Endodermal cell (in vitro differentiated cells): ENCODE results near the gene PITPNC1. TPM values are rescaled to one million over a fixed set of nuclear protein-coding genes. Genes with fewer than 3 reads are reported as not detected.
"Not testable (repeated sequence)": the region's sequence is repeated elsewhere in the genome, so short reads cannot be mapped to it uniquely, and the experiment has no call there.

ENCODE experiments used
- DNase-seq: peaks from one replicate; pipeline ENCODE4 v3.0.0-alpha.2; 2017
- H3K27ac ChIP-seq: 2 replicates; pipeline ENCODE4 v1.5.1; 2013; ENCODE audit warnings: mild to moderate bottlenecking, low read depth, low read length, moderate library complexity
- H3K27me3 ChIP-seq: 2 replicates; pipeline ENCODE4 v1.6.1; 2013; ENCODE audit warnings: mild to moderate bottlenecking, low read length, moderate library complexity; ENCODE audit not compliant: insufficient read depth, control insufficient read depth, poor library complexity, severe bottlenecking
- H3K36me3 ChIP-seq: 2 replicates; pipeline ENCODE4 v1.7.0; 2013; ENCODE audit warnings: mild to moderate bottlenecking, low read length, moderate library complexity; ENCODE audit not compliant: control insufficient read depth, insufficient read depth
- H3K4me1 ChIP-seq: one replicate; pipeline ENCODE4 v1.7.0; 2013; ENCODE audit warnings: low read length; ENCODE audit not compliant: control insufficient read depth, insufficient read depth
- H3K4me3 ChIP-seq: 2 replicates; pipeline ENCODE4 v1.5.1; 2013; ENCODE audit warnings: mild to moderate bottlenecking, low read length, moderate library complexity
- H3K9ac ChIP-seq: 2 replicates; pipeline ENCODE4 v1.6.1; 2013; ENCODE audit warnings: mild to moderate bottlenecking, low read length, moderate library complexity; ENCODE audit not compliant: poor library complexity, severe bottlenecking; ENCODE audit errors: extremely low read depth
- H3K9me3 ChIP-seq: 2 replicates; pipeline ENCODE4 v1.6.1; 2013; ENCODE audit warnings: mild to moderate bottlenecking, low read length, moderate library complexity; ENCODE audit not compliant: control insufficient read depth
- H3K27ac Mint-ChIP-seq: 2 replicates; pipeline ENCODE4 v1.8.0; 2020; ENCODE audit warnings: mixed read lengths
- H3K27me3 Mint-ChIP-seq: 2 replicates; pipeline ENCODE4 v1.8.0; 2021; ENCODE audit warnings: mild to moderate bottlenecking, mixed read lengths; ENCODE audit not compliant: insufficient read depth
- H3K36me3 Mint-ChIP-seq: 2 replicates; pipeline ENCODE4 v1.8.0; 2020; ENCODE audit warnings: low read depth, mixed read lengths
- H3K4me1 Mint-ChIP-seq: 2 replicates; pipeline ENCODE4 v1.8.0; 2020; ENCODE audit warnings: mixed read lengths
- H3K4me3 Mint-ChIP-seq: 2 replicates; pipeline ENCODE4 v1.8.0; 2020; ENCODE audit warnings: mild to moderate bottlenecking, moderate library complexity, mixed read lengths
- H3K9me3 Mint-ChIP-seq: 2 replicates; pipeline ENCODE4 v1.8.0; 2020; ENCODE audit warnings: mild to moderate bottlenecking, mixed read lengths
- WGBS, 2 experiments: methylation state at CpG; one replicate each; pipeline versions ENCODE4 v1.1.5 to v1.1.7; 2013; ENCODE audit warnings: missing lambda C conversion rate in 2 of 2, mixed read lengths in 1 of 2; ENCODE audit not compliant: insufficient coverage in 1 of 2, insufficient read length in 1 of 2; 5-methylcytosine and 5-hydroxymethylcytosine counted together
- total RNA-seq, 2 donors: library from RNA; stranded (reverse); fragmentation: NEBNext Ultra II Directional in 1 of 2; extraction: Animal tissue kit (Norgen Biotek cat#: 25700) in 1 of 2; gene quantifications; 2 replicates in 1 of 2; 3 replicates in 1 of 2; pipeline ENCODE4 v1.2.1, GENCODE V29; 2021
- TF ChIP-seq, protein P1 (sequence below): fragments of 200-600 bp; sonication (generic); conservative IDR thresholded peaks from 2 replicates; pipeline ENCODE4 v1.5.0; 2021; ENCODE audit warnings: antibody characterized with exemption, mild to moderate bottlenecking

Gene PITPNC1
- total RNA-seq, 2 donors from 2014 or later = 28.9 to 36.4 TPM

DNA sequence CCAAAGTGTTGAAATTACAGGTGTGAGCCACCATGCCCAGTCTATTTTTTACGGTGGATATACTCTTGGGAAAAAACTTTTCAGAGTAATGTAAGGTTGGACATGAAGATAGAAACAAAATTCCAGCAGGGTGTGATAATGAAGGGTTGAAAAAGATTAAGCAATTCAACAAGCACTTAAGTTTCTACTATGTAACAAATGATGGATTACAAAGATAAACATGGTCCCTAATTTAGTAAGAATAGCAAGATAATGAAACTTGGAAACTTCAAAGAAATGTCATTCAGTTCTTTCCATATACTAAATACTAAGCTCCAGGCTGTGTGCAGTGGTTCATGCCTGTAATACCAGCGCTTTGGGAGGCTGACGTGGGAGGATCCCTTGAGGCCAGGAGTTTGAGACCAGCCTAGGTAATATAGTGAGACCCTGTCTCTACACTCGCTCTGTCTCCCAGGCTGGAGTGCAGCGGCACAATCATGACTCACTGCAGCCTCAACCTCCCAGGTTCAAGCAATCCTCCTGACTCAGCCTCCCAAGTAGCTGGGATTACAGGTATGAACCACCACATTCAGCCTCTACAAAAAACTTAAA is 41.7 kb upstream of the PITPNC1 start:
- Histone ChIP-seq H3K36me3 (peaks cover 27% of the 10 kb centered on the region), H3K27ac (no peak overlapping the region), H3K9ac (no peak overlapping the region), H3K4me3 (no peak overlapping the region), H3K4me1 (peaks cover 4% of the 10 kb centered on the region), H3K9me3 (no peaks in the 10 kb centered on the region), H3K27me3 (no peaks in the 10 kb centered on the region)
- peak overlapping the region; percentile 86 for H3K27ac Mint-ChIP-seq
- peaks cover 23% of the 10 kb centered on the region for H3K4me1 Mint-ChIP-seq
- H3K9me3 Mint-ChIP-seq = peaks cover 28% of the 10 kb centered on the region
- no peak for DNase-seq
- H3K27me3 Mint-ChIP-seq = no peaks in the 10 kb centered on the region
- no peak overlapping the region for H3K4me3 Mint-ChIP-seq
- WGBS, 2 experiments = 89 to 97% methylated on average over 5 of the region's 5 CpGs
- peaks cover 27% of the 10 kb centered on the region for H3K36me3 Mint-ChIP-seq
- TF ChIP-seq, protein P1, sequence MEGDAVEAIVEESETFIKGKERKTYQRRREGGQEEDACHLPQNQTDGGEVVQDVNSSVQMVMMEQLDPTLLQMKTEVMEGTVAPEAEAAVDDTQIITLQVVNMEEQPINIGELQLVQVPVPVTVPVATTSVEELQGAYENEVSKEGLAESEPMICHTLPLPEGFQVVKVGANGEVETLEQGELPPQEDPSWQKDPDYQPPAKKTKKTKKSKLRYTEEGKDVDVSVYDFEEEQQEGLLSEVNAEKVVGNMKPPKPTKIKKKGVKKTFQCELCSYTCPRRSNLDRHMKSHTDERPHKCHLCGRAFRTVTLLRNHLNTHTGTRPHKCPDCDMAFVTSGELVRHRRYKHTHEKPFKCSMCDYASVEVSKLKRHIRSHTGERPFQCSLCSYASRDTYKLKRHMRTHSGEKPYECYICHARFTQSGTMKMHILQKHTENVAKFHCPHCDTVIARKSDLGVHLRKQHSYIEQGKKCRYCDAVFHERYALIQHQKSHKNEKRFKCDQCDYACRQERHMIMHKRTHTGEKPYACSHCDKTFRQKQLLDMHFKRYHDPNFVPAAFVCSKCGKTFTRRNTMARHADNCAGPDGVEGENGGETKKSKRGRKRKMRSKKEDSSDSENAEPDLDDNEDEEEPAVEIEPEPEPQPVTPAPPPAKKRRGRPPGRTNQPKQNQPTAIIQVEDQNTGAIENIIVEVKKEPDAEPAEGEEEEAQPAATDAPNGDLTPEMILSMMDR = no peak

DNA sequence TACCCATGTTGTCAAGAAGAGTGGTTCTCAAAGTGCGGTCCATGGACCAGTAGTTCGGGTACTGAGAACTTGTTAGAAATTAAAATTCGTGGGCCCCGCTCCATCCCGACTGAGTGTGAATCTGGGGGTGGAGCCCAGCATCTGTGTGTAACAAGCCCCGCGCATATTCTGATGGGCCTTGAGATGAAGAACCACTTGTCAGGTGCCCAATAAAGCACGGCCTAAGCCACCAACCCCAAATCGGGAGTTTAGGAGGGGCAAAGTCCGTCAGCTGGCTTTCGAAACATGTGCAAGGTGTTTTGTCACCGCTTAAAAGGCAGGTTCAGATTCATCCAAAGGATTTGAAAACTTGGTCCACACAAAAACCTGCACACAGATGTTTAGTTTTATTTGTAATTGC is 40.2 kb upstream of the PITPNC1 start:
- no peak overlapping the region for H3K4me3 ChIP-seq
- peaks cover 4% of the 10 kb centered on the region for H3K4me1 ChIP-seq
- H3K9me3 Mint-ChIP-seq = peaks cover 20% of the 10 kb centered on the region
- no peaks in the 10 kb centered on the region for H3K27me3 Mint-ChIP-seq
- no peak overlapping the region for H3K27ac ChIP-seq
- no peak overlapping the region for H3K4me3 Mint-ChIP-seq
- H3K4me1 Mint-ChIP-seq = peaks cover 23% of the 10 kb centered on the region
- peaks cover 42% of the 10 kb centered on the region for H3K36me3 ChIP-seq
- WGBS, 2 experiments = 93% methylated on average over 12 of the region's 12 CpGs
- H3K9me3 ChIP-seq = no peaks in the 10 kb centered on the region
- H3K36me3 Mint-ChIP-seq = peaks cover 41% of the 10 kb centered on the region
- H3K9ac ChIP-seq = no peak overlapping the region
- DNase-seq = no peak
- no peaks in the 10 kb centered on the region for H3K27me3 ChIP-seq
- no peak overlapping the region for H3K27ac Mint-ChIP-seq
- TF ChIP-seq, protein P1 = no peak

DNA sequence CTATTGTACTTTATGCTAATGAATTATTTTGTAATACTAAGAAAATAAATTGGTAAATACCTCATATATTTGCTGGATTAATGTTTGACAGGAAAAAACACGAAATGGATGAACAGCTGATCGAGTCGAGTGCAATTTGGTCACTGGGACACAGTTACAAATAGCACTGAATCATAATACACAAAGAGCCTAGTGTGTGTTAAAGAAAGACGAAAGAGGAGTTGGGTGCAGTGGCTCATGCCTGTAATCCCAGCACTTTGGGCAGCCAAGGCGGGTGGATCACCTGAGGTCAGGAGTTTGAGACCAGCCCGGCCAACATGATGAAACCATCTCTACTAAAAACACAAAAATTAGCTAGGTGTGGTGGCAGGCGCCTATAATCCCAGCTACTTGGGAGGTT is 38.7 kb upstream of the PITPNC1 start:
- H3K4me3 ChIP-seq, DNase-seq, H3K27ac ChIP-seq, H3K27me3 Mint-ChIP-seq, H3K9me3 ChIP-seq, H3K9ac ChIP-seq, H3K4me1 ChIP-seq, H3K4me3 Mint-ChIP-seq, H3K27me3 ChIP-seq, H3K27ac Mint-ChIP-seq: not testable (repeated sequence)
- H3K36me3 Mint-ChIP-seq = peaks cover 52% of the 10 kb centered on the region
- H3K9me3 Mint-ChIP-seq = peaks cover 16% of the 10 kb centered on the region
- peaks cover 17% of the 10 kb centered on the region for H3K4me1 Mint-ChIP-seq
- WGBS, 2 experiments = 95 to 100% methylated on average over 3 to 6 of the region's 7 CpGs
- H3K36me3 ChIP-seq = peaks cover 57% of the 10 kb centered on the region

DNA sequence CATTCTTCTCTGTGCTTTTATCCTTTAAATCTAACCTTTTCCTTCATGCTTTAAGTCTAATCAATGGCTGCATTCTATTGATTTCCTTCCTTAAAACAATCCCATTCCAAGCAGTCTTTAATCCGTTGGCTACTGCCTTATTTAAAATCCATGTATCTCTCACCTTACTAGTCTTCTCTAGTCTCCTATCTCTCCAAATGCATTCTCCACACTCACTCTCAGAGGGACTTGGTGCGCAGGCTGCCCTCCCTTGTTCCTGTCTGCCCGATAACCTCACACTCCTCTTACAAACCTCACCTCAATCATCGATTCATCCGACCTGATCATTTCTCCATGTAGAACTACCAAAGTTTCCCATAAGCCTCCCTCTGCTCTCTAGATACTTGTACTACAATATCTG is 33.8 kb upstream of the PITPNC1 start:
- H3K36me3 Mint-ChIP-seq = peaks cover 82% of the 10 kb centered on the region
- H3K27ac Mint-ChIP-seq = no peak overlapping the region
- H3K9me3 Mint-ChIP-seq = peaks cover 4% of the 10 kb centered on the region
- no peak overlapping the region for H3K4me3 Mint-ChIP-seq
- 95 to 100% methylated on average over 5 of the region's 5 CpGs for WGBS, 2 experiments
- peaks cover 93% of the 10 kb centered on the region for H3K36me3 ChIP-seq
- DNase-seq = no peak
- H3K4me1 ChIP-seq = no peaks in the 10 kb centered on the region
- H3K27ac ChIP-seq = no peak overlapping the region
- H3K4me3 ChIP-seq = no peak overlapping the region
- TF ChIP-seq, protein P1 = no peak
- H3K27me3 Mint-ChIP-seq = no peaks in the 10 kb centered on the region
- H3K27me3 ChIP-seq = no peaks in the 10 kb centered on the region
- H3K9me3 ChIP-seq = peaks cover 4% of the 10 kb centered on the region
- no peak overlapping the region for H3K9ac ChIP-seq
- H3K4me1 Mint-ChIP-seq = peaks cover 2% of the 10 kb centered on the region
